ENCODE measurements around the gene HIPK2.

- TF ChIP-seq FOXK2 (IDR thresholded peaks at IDR 0.05) (no peak), ZNF384 (IDR thresholded peaks at IDR 0.05) (no peak), BHLHE40 (IDR thresholded peaks at IDR 0.05; ENCODE audit: borderline replicate concordance) (no peak), ARNT (IDR thresholded peaks at IDR 0.05) (no peak), TARDBP (IDR thresholded peaks at IDR 0.05) (no peak)
Observed at GRCh38 chr7:139767561-139767982, 10.2 kb downstream of the HIPK2 start.

Data from HEK293T (cell line).